K562 (cell line): ENCODE measurements around the gene NODAL.

Experiments used
- ATF7 ChIP-seq: fragments of 450-650 bp; IDR thresholded peaks from 2 replicates; pipeline ENCODE4 v1.7.1; 2014; ENCODE audit warnings: mild to moderate bottlenecking, moderate library complexity
- EZH2 ChIP-seq: IDR thresholded peaks from 2 replicates; pipeline ENCODE4 v1.6.1; 2012; ENCODE audit warnings: low read depth, mild to moderate bottlenecking, inconsistent platforms, low read length, borderline replicate concordance
- FOXJ2 ChIP-seq: fragments of 200-800 bp; sonication (Bioruptor generic); IDR thresholded peaks from 2 replicates; pipeline ENCODE4 v1.6.1; 2016; ENCODE audit warnings: missing genetic modification characterization, missing compliant biosample characterization
- GABPB1 ChIP-seq: sonication (generic); formaldehyde crosslinking; IDR thresholded peaks from 2 replicates; pipeline ENCODE4 v1.8.0; 2022; ENCODE audit warnings: mild to moderate bottlenecking, missing genetic modification reagents
- KLF16 ChIP-seq: IDR thresholded peaks from 2 replicates; pipeline ENCODE4 v1.6.1; 2016; ENCODE audit warnings: antibody characterized with exemption
- POLR2AphosphoS5 ChIP-seq: IDR thresholded peaks from 2 replicates; pipeline ENCODE4 v1.6.1; 2011; ENCODE audit warnings: mild to moderate bottlenecking, low read depth, low read length, moderate library complexity; ENCODE audit not compliant: control insufficient read depth, insufficient read depth
- PRMT5 ChIP-seq: sonication (generic); formaldehyde crosslinking; IDR thresholded peaks from 2 replicates; pipeline ENCODE4 v1.5.0; 2020; ENCODE audit warnings: missing genetic modification reagents
- RNF2 ChIP-seq: sonication (generic); IDR thresholded peaks from 2 replicates; pipeline ENCODE4 v1.6.1; 2016
- TBL1XR1 ChIP-seq, 2 experiments: IDR thresholded peaks; 2 replicates each; pipeline ENCODE4 v1.6.1; 2012; ENCODE audit warnings: improper control_type of control experiment in 2 of 2, low read length in 2 of 2, mild to moderate bottlenecking in 1 of 2
- ZBTB49 ChIP-seq: sonication (generic); formaldehyde crosslinking; IDR thresholded peaks from 2 replicates; pipeline ENCODE4 v1.8.0; 2022; ENCODE audit warnings: missing genetic modification reagents, mild to moderate bottlenecking, borderline replicate concordance
- ZNF699 ChIP-seq: fragments of 250-450 bp; sonication (Bioruptor Pico); IDR thresholded peaks from 2 replicates; pipeline ENCODE4 v1.8.0; 2021; ENCODE audit warnings: mild to moderate bottlenecking, moderate library complexity; ENCODE audit not compliant: insufficient replicate concordance
- TF ChIP-seq, protein P1 (sequence below), 3 experiments: IDR thresholded peaks in 2 of 3; conservative IDR thresholded peaks in 1 of 3; 2 replicates each; pipeline ENCODE4 v1.5.1; 2011 to 2012; ENCODE audit warnings: low read length in 3 of 3, mild to moderate bottlenecking in 3 of 3, control low read depth in 2 of 3, improper control_type of control experiment in 1 of 3, inconsistent platforms in 1 of 3, low read depth in 1 of 3, mixed read lengths in 1 of 3, moderate library complexity in 1 of 3; ENCODE audit not compliant: insufficient read depth in 2 of 3
- TF ChIP-seq, protein P2 (sequence below): sonication (generic); formaldehyde crosslinking; IDR thresholded peaks from 2 replicates; pipeline ENCODE4 v1.9.0; 2022; ENCODE audit warnings: mild to moderate bottlenecking, missing genetic modification reagents
- TF ChIP-seq, protein P3 (sequence below): sonication (generic); formaldehyde crosslinking; IDR thresholded peaks from 2 replicates; pipeline ENCODE4 v1.8.0; 2023; ENCODE audit warnings: missing genetic modification reagents, mild to moderate bottlenecking, borderline replicate concordance

DNA sequence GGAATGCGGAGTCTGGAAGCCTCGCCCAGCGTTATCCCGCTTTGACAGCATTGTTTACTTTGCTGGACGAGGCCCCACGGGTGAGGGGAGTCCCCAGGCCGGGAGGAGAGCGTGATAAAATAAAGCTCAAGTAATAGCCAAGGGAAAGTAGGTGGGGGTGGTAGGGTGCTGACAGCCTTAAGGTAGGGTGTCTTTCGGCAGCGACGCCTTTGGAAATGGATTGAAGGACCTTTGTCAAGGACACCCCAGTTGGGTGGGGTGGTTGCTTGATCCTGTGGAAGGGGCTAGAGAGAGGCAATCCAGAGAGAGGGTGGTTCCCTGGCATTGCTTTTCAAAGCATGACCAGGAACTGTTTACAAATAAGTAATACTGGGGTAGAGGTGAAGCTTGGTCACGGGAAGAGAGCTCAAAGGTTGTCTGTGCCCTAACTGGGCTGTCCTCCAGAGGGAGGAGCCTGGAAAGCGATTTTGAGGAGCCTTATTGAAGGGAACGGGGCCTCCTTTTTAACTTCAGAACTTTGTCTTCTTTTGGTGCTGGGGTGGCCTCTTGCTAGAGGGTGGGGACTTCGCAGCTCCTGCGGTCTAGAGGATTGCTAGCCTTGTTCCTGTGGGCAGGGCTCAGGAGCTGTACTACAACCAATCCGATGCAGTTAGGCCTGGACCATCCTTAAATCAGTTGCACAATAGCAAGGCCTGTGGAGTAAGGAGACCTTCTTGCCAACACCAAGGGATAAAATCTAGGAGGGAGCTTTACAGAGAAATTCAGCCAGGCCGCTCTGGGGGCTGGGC lies 36.2 kb downstream of the NODAL start:
- TF ChIP-seq ZNF699 (CRISPR knock-in tag) (no peak), RNF2 (peak; percentile 14; the same call in 1 of the 2 replicates), GABPB1 (CRISPR knock-in tag) (no peak), KLF16 (no peak), TBL1XR1 (IDR thresholded peaks at IDR 0.05; ENCODE audit: low read length in 2 of 2) (no peak), EZH2 (no peak), ATF7 (no peak), POLR2AphosphoS5 (no peak), ZBTB49 (CRISPR knock-in tag) (no peak), FOXJ2 (tag) (no peak), PRMT5 (no peak)
- TF ChIP-seq, protein P1, sequence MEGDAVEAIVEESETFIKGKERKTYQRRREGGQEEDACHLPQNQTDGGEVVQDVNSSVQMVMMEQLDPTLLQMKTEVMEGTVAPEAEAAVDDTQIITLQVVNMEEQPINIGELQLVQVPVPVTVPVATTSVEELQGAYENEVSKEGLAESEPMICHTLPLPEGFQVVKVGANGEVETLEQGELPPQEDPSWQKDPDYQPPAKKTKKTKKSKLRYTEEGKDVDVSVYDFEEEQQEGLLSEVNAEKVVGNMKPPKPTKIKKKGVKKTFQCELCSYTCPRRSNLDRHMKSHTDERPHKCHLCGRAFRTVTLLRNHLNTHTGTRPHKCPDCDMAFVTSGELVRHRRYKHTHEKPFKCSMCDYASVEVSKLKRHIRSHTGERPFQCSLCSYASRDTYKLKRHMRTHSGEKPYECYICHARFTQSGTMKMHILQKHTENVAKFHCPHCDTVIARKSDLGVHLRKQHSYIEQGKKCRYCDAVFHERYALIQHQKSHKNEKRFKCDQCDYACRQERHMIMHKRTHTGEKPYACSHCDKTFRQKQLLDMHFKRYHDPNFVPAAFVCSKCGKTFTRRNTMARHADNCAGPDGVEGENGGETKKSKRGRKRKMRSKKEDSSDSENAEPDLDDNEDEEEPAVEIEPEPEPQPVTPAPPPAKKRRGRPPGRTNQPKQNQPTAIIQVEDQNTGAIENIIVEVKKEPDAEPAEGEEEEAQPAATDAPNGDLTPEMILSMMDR (IDR thresholded peaks at IDR 0.05 in 2 of 3, conservative IDR thresholded peaks at IDR 0.05 in 1 of 3; ENCODE audit: insufficient read depth in 2 of 3, low read depth in 1 of 3, low read length in 3 of 3): no peak
- TF ChIP-seq, protein P2, sequence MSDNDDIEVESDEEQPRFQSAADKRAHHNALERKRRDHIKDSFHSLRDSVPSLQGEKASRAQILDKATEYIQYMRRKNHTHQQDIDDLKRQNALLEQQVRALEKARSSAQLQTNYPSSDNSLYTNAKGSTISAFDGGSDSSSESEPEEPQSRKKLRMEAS: no peak
- TF ChIP-seq, protein P3, sequence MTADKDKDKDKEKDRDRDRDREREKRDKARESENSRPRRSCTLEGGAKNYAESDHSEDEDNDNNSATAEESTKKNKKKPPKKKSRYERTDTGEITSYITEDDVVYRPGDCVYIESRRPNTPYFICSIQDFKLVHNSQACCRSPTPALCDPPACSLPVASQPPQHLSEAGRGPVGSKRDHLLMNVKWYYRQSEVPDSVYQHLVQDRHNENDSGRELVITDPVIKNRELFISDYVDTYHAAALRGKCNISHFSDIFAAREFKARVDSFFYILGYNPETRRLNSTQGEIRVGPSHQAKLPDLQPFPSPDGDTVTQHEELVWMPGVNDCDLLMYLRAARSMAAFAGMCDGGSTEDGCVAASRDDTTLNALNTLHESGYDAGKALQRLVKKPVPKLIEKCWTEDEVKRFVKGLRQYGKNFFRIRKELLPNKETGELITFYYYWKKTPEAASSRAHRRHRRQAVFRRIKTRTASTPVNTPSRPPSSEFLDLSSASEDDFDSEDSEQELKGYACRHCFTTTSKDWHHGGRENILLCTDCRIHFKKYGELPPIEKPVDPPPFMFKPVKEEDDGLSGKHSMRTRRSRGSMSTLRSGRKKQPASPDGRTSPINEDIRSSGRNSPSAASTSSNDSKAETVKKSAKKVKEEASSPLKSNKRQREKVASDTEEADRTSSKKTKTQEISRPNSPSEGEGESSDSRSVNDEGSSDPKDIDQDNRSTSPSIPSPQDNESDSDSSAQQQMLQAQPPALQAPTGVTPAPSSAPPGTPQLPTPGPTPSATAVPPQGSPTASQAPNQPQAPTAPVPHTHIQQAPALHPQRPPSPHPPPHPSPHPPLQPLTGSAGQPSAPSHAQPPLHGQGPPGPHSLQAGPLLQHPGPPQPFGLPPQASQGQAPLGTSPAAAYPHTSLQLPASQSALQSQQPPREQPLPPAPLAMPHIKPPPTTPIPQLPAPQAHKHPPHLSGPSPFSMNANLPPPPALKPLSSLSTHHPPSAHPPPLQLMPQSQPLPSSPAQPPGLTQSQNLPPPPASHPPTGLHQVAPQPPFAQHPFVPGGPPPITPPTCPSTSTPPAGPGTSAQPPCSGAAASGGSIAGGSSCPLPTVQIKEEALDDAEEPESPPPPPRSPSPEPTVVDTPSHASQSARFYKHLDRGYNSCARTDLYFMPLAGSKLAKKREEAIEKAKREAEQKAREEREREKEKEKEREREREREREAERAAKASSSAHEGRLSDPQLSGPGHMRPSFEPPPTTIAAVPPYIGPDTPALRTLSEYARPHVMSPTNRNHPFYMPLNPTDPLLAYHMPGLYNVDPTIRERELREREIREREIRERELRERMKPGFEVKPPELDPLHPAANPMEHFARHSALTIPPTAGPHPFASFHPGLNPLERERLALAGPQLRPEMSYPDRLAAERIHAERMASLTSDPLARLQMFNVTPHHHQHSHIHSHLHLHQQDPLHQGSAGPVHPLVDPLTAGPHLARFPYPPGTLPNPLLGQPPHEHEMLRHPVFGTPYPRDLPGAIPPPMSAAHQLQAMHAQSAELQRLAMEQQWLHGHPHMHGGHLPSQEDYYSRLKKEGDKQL (CRISPR knock-in tag): no peak
